ENCODE data around the gene PCSK6. TPM values are rescaled to one million over a fixed set of nuclear protein-coding genes. Genes with fewer than 3 reads are reported as not detected.

PCSK6 gene
- total and polyA plus RNA-seq, 2 donors from 2014 or later, result 3.8 to 7.3 TPM

DNA sequence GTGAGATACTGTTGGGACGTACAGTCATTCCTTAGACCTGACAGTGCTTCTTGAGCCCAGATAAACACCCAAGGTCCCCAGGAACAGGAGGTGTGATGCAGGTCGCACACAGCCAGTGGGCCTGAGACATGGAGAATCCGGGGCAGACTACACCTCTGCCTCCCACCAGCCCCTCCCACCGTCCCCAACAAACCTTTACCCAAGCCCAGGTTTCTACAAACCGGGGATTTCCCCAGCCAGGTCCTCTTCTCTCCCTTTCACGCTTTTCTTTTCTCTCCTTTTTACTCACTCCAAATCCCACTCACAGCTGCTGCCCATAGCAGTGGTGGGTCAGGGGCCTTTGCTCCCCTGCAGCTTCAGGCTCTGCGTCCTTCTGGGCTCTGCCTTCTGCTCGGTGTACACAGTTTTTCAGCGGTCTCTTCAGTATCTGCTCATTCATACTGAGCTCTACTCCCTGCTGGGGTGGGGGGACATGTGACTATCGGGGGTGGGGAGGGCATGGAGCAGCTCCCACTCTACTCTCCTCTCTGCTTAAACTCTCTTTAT, 4.8 kb upstream of the PCSK6 start:
- Histone ChIP-seq H3K9ac (ENCODE audit: low read length in 3 of 3) (no peak overlapping the region), H3K27ac (ENCODE audit: low read depth in 2 of 2, low read length in 2 of 2) (no peak overlapping the region), H3K27me3 (ENCODE audit: control insufficient read depth, insufficient read depth, low read length) (no peaks in the 10 kb centered on the region), H3K4me1 (ENCODE audit: control insufficient read depth in 2 of 3, insufficient read depth in 2 of 3, low read depth in 1 of 3, low read length in 3 of 3) (peaks cover 0 to 3% (median 0%) of the 10 kb centered on the region in 3 donors), H3K36me3 (ENCODE audit: control insufficient read depth in 2 of 3, insufficient read depth in 3 of 3, low read length in 3 of 3) (no peaks in the 10 kb centered on the region), H3K4me3 (ENCODE audit: low read length in 3 of 3) (no peak overlapping the region), H3K9me3 (ENCODE audit: control insufficient read depth in 2 of 3, insufficient read depth in 1 of 3, low read length in 3 of 3) (no peaks in the 10 kb centered on the region)
- no peak for DNase-seq
- intact Hi-C loops (cut with DNase I), result no loop called here
- no peak for FAIRE-seq
- TF ChIP-seq, protein P1, sequence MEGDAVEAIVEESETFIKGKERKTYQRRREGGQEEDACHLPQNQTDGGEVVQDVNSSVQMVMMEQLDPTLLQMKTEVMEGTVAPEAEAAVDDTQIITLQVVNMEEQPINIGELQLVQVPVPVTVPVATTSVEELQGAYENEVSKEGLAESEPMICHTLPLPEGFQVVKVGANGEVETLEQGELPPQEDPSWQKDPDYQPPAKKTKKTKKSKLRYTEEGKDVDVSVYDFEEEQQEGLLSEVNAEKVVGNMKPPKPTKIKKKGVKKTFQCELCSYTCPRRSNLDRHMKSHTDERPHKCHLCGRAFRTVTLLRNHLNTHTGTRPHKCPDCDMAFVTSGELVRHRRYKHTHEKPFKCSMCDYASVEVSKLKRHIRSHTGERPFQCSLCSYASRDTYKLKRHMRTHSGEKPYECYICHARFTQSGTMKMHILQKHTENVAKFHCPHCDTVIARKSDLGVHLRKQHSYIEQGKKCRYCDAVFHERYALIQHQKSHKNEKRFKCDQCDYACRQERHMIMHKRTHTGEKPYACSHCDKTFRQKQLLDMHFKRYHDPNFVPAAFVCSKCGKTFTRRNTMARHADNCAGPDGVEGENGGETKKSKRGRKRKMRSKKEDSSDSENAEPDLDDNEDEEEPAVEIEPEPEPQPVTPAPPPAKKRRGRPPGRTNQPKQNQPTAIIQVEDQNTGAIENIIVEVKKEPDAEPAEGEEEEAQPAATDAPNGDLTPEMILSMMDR (IDR thresholded peaks at IDR 0.05; ENCODE audit: borderline replicate concordance, extremely low read depth, insufficient read depth), result no peak

GRCh38 chr15:101492766-101493692, 3.5 kb upstream of the PCSK6 start:
- DNase-seq (no peak), FAIRE-seq (no peak)
- H3K9ac ChIP-seq (ENCODE audit: low read length in 3 of 3), result no peak overlapping the region
- H3K27me3 ChIP-seq (ENCODE audit: control insufficient read depth, insufficient read depth, low read length), result peaks cover 2% of the 10 kb centered on the region
- no peak overlapping the region for H3K27ac ChIP-seq (ENCODE audit: low read depth in 2 of 2, low read length in 2 of 2)
- TF ChIP-seq, protein P1 (IDR thresholded peaks at IDR 0.05; ENCODE audit: borderline replicate concordance, extremely low read depth, insufficient read depth), result no peak
- peaks cover 0 to 3% (median 0%) of the 10 kb centered on the region in 3 donors for H3K4me1 ChIP-seq (ENCODE audit: control insufficient read depth in 2 of 3, insufficient read depth in 2 of 3, low read depth in 1 of 3, low read length in 3 of 3)
- no peaks in the 10 kb centered on the region for H3K9me3 ChIP-seq (ENCODE audit: control insufficient read depth in 2 of 3, insufficient read depth in 1 of 3, low read length in 3 of 3)
- intact Hi-C loops (cut with DNase I), result no loop called here
- H3K4me3 ChIP-seq (ENCODE audit: low read length in 3 of 3), result no peak overlapping the region
- H3K36me3 ChIP-seq (ENCODE audit: control insufficient read depth in 2 of 3, insufficient read depth in 3 of 3, low read length in 3 of 3), result no peaks in the 10 kb centered on the region

DNA sequence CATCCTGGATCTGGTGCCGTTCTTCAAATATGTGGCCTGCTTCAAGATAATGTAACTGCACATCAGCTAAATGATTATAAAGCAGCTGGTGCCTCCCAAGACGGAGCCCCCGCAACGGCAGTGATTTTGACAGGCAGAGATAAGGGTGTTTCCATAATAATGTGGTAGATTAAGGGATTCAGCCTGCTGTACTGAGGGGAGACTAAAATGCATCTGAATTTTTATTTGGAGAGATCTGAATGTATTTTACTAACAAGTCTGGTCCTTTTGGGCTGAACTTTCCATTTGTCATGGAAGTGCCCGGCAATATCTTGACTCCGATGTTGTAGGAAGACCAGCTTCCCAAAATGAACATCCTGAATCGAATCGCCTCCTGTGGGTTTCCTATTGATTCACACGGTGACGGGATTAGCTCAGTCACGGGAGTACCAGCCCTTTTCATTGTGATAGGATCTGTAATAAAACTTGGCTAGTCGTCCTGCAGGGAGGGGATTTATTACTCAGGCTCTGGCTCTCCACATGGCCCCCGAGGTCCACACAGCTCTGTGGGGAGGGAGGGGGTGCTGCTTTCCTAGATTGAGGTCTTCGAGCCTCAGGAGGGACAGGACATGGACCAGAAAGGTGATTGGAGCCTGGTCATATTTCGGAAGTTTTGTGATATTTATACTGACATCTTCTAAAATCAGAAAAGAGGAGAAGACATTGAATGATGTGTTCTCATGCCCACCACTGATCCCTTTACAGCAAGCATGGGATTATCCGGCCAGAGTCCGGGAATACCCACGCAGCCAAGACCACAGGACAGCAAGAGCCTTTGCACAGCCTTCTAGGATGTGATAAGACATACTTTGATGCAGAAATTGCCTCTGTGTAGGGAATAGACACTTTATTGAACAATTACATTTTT, 2.5 kb upstream of the PCSK6 start:
- Histone ChIP-seq H3K27me3 (ENCODE audit: control insufficient read depth, insufficient read depth, low read length) (peaks cover 4% of the 10 kb centered on the region), H3K4me1 (ENCODE audit: control insufficient read depth in 2 of 3, insufficient read depth in 2 of 3, low read depth in 1 of 3, low read length in 3 of 3) (peaks cover 0 to 3% (median 0%) of the 10 kb centered on the region in 3 donors), H3K4me3 (ENCODE audit: low read length in 3 of 3) (no peak overlapping the region), H3K9ac (ENCODE audit: low read length in 3 of 3) (no peak overlapping the region), H3K9me3 (ENCODE audit: control insufficient read depth in 2 of 3, insufficient read depth in 1 of 3, low read length in 3 of 3) (no peaks in the 10 kb centered on the region), H3K36me3 (ENCODE audit: control insufficient read depth in 2 of 3, insufficient read depth in 3 of 3, low read length in 3 of 3) (no peaks in the 10 kb centered on the region), H3K27ac (ENCODE audit: low read depth in 2 of 2, low read length in 2 of 2) (no peak overlapping the region)
- intact Hi-C loops (cut with DNase I), result no loop called here
- TF ChIP-seq, protein P1 (IDR thresholded peaks at IDR 0.05; ENCODE audit: borderline replicate concordance, extremely low read depth, insufficient read depth), result no peak
- FAIRE-seq (no peak), DNase-seq (no peak)
